Measurements from ENCODE around the gene PNCK.

The PNCK gene

DNA sequence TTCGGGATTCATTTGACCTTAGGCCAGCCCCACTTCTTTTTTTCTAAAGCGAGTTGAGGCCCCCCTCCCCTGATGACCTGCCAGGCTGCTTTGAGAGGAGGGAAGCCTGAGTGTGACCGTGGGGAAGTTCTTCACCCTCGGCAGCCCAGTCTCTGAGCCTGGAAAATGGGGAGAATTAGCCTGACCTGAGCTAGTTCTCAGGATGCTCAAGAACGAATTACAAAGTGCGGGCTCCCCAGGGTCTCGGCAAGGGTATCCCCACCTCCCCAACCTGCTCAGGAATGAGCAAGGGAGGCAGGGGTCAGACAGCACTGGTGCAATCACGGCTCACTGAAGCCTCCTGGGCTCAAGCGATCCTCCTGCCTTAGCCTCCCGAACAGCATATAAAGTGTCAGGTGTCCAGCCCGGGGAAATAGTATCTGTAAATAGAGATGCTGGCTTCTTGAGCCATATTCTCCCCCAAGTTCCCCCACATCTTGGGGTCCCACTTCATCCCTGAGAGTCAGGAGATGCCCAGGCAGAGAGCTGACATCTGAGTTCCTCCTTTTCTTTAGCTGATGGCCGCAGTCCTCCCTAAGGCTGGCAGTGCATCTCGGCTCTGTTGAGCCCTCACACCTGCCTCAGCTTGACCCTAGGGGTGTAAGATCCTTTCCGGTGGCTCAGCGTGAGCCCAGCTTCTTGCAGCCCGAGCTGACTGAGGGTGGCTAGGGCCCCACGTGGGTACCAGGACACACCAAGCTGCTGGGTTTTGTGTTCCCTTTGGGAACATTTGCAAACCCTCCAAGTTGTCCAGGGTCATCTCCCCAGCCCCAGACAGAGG is 25.0 kb downstream of the PNCK start:
- H3K36me3 ChIP-seq: no peaks in the 10 kb centered on the region
- H3K9me3 ChIP-seq: no peaks in the 10 kb centered on the region
- TF ChIP-seq, protein P1, sequence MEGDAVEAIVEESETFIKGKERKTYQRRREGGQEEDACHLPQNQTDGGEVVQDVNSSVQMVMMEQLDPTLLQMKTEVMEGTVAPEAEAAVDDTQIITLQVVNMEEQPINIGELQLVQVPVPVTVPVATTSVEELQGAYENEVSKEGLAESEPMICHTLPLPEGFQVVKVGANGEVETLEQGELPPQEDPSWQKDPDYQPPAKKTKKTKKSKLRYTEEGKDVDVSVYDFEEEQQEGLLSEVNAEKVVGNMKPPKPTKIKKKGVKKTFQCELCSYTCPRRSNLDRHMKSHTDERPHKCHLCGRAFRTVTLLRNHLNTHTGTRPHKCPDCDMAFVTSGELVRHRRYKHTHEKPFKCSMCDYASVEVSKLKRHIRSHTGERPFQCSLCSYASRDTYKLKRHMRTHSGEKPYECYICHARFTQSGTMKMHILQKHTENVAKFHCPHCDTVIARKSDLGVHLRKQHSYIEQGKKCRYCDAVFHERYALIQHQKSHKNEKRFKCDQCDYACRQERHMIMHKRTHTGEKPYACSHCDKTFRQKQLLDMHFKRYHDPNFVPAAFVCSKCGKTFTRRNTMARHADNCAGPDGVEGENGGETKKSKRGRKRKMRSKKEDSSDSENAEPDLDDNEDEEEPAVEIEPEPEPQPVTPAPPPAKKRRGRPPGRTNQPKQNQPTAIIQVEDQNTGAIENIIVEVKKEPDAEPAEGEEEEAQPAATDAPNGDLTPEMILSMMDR (IDR thresholded peaks at IDR 0.05): no peak
- no peak overlapping the region for H3K27ac ChIP-seq
- peaks cover 0 to 3% of the 10 kb centered on the region in 2 experiments for H3K4me1 ChIP-seq (ENCODE audit: control insufficient read depth in 1 of 2, insufficient read depth in 1 of 2, low read depth in 1 of 2, low read length in 1 of 2)
- peaks cover 60% of the 10 kb centered on the region for H3K27me3 ChIP-seq
- no peak overlapping the region for H3K4me3 ChIP-seq (ENCODE audit: low read depth in 1 of 2, low read length in 1 of 2)

DNA sequence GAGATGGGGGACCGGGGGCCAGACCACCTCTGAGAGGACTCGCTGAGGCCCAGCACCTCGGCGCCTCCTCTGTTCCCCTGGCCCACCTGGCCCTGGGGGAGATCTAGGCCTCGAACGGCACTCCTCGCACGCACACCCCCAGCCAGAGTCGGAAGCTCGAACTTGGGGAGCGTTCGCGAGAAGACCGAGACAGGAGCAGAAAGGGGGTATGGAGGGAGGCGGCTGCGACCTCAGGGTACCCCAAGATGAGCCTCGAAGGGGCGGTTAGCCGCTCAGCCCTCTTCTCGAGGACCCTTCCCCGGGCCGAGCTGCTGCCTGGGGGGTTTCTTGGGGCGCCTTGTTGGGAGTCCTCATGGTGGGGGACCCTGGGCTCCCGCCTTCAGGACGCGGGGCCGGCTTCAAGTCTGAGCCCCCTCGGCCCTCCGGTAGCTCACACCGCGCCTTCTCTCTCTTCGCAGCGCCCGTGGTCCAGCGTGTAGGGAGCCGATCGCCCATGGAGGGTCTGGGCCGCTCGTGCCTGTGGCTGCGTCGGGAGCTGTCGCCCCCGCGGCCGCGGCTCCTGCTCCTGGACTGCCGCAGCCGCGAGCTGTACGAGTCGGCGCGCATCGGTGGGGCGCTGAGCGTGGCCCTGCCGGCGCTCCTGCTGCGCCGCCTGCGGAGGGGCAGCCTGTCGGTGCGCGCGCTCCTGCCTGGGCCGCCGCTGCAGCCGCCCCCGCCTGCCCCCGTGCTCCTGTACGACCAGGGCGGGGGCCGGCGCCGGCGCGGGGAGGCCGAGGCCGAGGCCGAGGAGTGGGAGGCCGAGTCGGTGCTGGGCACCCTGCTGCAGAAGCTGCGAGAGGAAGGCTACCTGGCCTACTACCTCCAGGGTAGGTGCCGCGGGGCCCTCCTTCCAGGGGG is 25.9 kb downstream of the PNCK start:
- H3K27ac ChIP-seq: no peak overlapping the region
- H3K9me3 ChIP-seq: no peaks in the 10 kb centered on the region
- no peak overlapping the region for H3K4me3 ChIP-seq (ENCODE audit: low read depth in 1 of 2, low read length in 1 of 2)
- peaks cover 0 to 3% of the 10 kb centered on the region in 2 experiments for H3K4me1 ChIP-seq (ENCODE audit: control insufficient read depth in 1 of 2, insufficient read depth in 1 of 2, low read depth in 1 of 2, low read length in 1 of 2)
- TF ChIP-seq, protein P1 (IDR thresholded peaks at IDR 0.05): no peak
- H3K36me3 ChIP-seq: no peaks in the 10 kb centered on the region
- H3K27me3 ChIP-seq: peaks cover 68% of the 10 kb centered on the region

DNA sequence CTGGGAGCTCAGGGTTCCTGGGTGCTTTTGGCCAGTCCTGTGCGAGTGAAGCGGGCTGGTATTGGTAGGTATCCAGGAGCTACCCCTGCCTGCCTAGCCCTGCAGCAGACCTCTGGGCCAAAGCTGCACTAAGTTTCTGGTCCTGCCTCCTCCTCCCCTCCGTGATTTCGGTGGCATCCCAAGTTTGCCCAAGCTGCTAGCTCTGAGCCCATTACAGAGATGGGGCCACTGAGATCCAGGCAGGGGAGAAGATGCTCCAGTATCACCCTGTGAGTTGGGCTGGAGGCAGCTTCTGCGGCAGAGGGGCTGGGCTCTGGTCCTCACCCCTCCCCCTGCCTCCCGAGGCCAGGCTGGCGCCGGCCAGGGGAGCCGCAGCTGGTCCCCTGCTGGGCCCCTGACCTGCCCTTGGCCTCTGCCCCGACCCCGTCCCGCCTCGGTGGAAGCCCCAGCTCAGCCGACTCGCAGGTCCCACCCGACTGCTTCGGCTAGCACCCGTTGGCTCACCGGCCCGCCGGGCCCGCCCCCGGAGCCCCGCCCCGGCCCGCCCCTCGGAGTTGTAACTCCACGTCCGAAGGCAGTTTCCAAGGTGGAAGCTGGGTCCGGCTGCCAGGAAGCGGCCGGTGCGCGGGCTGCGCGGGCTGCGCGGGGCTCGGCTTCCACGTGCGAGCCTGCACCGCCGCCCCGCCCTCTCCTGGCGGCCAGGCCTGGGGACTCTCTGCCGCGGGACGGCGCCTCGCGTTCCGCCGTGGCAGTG is 26.8 kb downstream of the PNCK start, which contains the start of gene DUSP9:
TSS of gene DUSP9 (plus strand) at position 584 of the 754 bp plus-strand sequence. CDS start 751 bp downstream, outside the sequence.
- H3K9me3 ChIP-seq: no peaks in the 10 kb centered on the region
- peaks cover 0 to 3% of the 10 kb centered on the region in 2 experiments for H3K4me1 ChIP-seq (ENCODE audit: control insufficient read depth in 1 of 2, insufficient read depth in 1 of 2, low read depth in 1 of 2, low read length in 1 of 2)
- H3K27me3 ChIP-seq: peaks cover 78% of the 10 kb centered on the region
- TF ChIP-seq, protein P1 (IDR thresholded peaks at IDR 0.05): no peak
- H3K27ac ChIP-seq: no peak within 1 kb of the TSS
- H3K36me3 ChIP-seq: no peaks in the 10 kb centered on the region
- H3K4me3 ChIP-seq (ENCODE audit: low read depth in 1 of 2, low read length in 1 of 2): no peak within 1 kb of the TSS

DNA sequence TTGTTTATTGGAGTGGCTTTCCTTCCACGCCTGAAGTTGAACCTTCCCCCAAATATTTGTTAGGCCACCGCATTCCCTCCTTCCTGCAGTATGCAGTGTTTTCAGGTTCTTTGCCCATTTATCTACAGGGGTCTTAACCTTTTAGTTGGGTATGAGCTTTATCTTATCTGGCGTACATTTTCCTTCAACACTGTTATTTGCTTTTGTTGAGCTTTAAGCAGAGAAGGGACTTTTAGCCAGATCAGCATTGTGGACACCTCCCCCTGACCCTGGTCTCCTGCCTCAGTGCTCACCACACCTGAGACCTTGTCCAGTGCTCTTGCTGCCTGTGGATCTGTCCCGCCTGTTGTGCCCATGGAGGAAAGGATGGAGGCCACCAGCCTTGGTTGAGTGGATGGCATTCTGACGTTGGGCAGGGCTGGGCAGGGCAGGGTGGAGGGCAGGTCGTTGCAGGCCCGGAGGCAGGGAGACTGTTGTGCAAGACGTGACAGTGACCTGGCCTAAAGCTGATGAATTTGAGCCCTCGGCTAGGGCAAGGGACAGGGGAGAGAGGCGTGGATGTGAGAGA is 27.6 kb downstream of the PNCK start:
- Histone ChIP-seq H3K4me3 (ENCODE audit: low read depth in 1 of 2, low read length in 1 of 2) (no peak overlapping the region), H3K9me3 (no peaks in the 10 kb centered on the region), H3K36me3 (no peaks in the 10 kb centered on the region), H3K27me3 (peaks cover 85% of the 10 kb centered on the region), H3K27ac (no peak overlapping the region), H3K4me1 (ENCODE audit: control insufficient read depth in 1 of 2, insufficient read depth in 1 of 2, low read depth in 1 of 2, low read length in 1 of 2) (peaks cover 0 to 3% of the 10 kb centered on the region in 2 experiments)
- TF ChIP-seq, protein P1 (IDR thresholded peaks at IDR 0.05): no peak

DNA sequence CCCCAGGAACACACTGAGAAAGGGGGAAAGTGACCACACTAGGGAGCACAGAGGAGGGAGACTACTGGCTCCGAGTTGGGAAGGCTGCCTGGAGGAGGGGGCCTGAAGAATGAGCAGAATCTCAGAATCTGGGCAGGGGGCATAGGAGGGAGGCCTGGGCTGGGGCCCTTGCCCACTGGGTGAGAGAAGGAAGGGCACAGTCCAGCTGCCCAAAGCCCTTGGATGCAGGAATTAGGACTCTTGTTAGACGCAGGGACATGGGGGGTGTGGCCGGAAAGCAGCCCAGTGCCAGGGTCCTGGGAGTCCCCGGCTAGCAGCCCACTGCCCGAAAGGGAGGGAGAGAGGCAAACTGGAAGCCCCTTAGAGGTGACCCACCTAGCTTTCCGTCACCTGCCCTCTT is 28.5 kb downstream of the PNCK start:
- no peaks in the 10 kb centered on the region for H3K36me3 ChIP-seq
- no peak overlapping the region for H3K4me3 ChIP-seq (ENCODE audit: low read depth in 1 of 2, low read length in 1 of 2)
- peaks cover 94% of the 10 kb centered on the region for H3K27me3 ChIP-seq
- peaks cover 0 to 3% of the 10 kb centered on the region in 2 experiments for H3K4me1 ChIP-seq (ENCODE audit: control insufficient read depth in 1 of 2, insufficient read depth in 1 of 2, low read depth in 1 of 2, low read length in 1 of 2)
- H3K9me3 ChIP-seq: no peaks in the 10 kb centered on the region
- no peak overlapping the region for H3K27ac ChIP-seq
- TF ChIP-seq, protein P1 (IDR thresholded peaks at IDR 0.05): no peak
